Measurements from ENCODE around the gene RNF144A. TPM values are rescaled to one million over a fixed set of nuclear protein-coding genes. Genes with fewer than 3 reads are reported as not detected.

RNF144A gene
- total RNA-seq, 1 experiment from 2014 or later, result 10.6 TPM

- no peak overlapping the region for H3T11ph ChIP-seq (ENCODE audit: low read length)
- H4K8ac ChIP-seq (replicated peaks; ENCODE audit: insufficient read length, low read depth, low read length), result no peak overlapping the region
- Mint-ChIP-seq H3K36me3 (ENCODE audit: insufficient read depth in 1 of 3, low read depth in 3 of 3) (no peaks in the 10 kb centered on the region), H3K4me1 (no peaks in the 10 kb centered on the region), H3K27ac (no peak overlapping the region), H3K4me3 (no peak overlapping the region), H3K27me3 (ENCODE audit: low read depth) (no peaks in the 10 kb centered on the region), H3K9me3 (no peaks in the 10 kb centered on the region)
- no peak overlapping the region for H4K5ac ChIP-seq (ENCODE audit: insufficient read length, low read depth, low read length)
- no peaks in the 10 kb centered on the region for H3K79me2 ChIP-seq (ENCODE audit: insufficient read depth, low read length)
- TF ChIP-seq, protein P1, sequence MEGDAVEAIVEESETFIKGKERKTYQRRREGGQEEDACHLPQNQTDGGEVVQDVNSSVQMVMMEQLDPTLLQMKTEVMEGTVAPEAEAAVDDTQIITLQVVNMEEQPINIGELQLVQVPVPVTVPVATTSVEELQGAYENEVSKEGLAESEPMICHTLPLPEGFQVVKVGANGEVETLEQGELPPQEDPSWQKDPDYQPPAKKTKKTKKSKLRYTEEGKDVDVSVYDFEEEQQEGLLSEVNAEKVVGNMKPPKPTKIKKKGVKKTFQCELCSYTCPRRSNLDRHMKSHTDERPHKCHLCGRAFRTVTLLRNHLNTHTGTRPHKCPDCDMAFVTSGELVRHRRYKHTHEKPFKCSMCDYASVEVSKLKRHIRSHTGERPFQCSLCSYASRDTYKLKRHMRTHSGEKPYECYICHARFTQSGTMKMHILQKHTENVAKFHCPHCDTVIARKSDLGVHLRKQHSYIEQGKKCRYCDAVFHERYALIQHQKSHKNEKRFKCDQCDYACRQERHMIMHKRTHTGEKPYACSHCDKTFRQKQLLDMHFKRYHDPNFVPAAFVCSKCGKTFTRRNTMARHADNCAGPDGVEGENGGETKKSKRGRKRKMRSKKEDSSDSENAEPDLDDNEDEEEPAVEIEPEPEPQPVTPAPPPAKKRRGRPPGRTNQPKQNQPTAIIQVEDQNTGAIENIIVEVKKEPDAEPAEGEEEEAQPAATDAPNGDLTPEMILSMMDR (conservative IDR thresholded peaks at IDR 0.05), result no peak
- H2BK20ac ChIP-seq (ENCODE audit: low read depth, low read length, poor library complexity, severe bottlenecking), result no peak overlapping the region
- H3K23ac ChIP-seq (ENCODE audit: insufficient read length, low read depth, low read length), result no peak overlapping the region
- no peak overlapping the region for H3K4me2 ChIP-seq (ENCODE audit: insufficient read depth, insufficient read length, low read length)
- no peaks in the 10 kb centered on the region for H4K20me1 ChIP-seq (ENCODE audit: control insufficient read depth, insufficient read depth, insufficient read length)
- no peak overlapping the region for H2BK120ac ChIP-seq (ENCODE audit: low read depth, low read length, poor library complexity, severe bottlenecking)
- H2BK12ac ChIP-seq (ENCODE audit: insufficient read length, low read depth, low read length), result no peak overlapping the region
- H3K56ac ChIP-seq (ENCODE audit: insufficient read length, low read depth, low read length), result no peak overlapping the region
- H3K18ac ChIP-seq (ENCODE audit: insufficient read length, low read depth, low read length), result no peak overlapping the region
- H2BK15ac ChIP-seq (ENCODE audit: low read depth, low read length), result no peak overlapping the region
- no peak overlapping the region for H3K14ac ChIP-seq (ENCODE audit: insufficient read depth, low read length)
- no peak overlapping the region for H3K9ac ChIP-seq (ENCODE audit: extremely low read depth, insufficient read length, low read length)
- H2AFZ ChIP-seq (ENCODE audit: low read length), result no peak overlapping the region
- WGBS (ENCODE audit: extremely low coverage, insufficient read length, low lambda C conversion rate), result no CpG with 5 or more reads among the region's 3 CpGs
- no peaks in the 10 kb centered on the region for H3K4me1 ChIP-seq (ENCODE audit: insufficient read depth, low read length)
- no peaks in the 10 kb centered on the region for H3K9me3 ChIP-seq (ENCODE audit: control insufficient read depth, low read depth, low read length)
- no peak overlapping the region for H2BK5ac ChIP-seq (ENCODE audit: insufficient read length, low read length)
- H3K27ac ChIP-seq (ENCODE audit: insufficient read length, low read depth, low read length), result no peak overlapping the region
- H3K79me1 ChIP-seq (ENCODE audit: insufficient read depth, low read depth, low read length, poor library complexity, severe bottlenecking), result no peaks in the 10 kb centered on the region
- H4K91ac ChIP-seq (ENCODE audit: insufficient read length, low read depth, low read length), result no peak overlapping the region
- DNase-seq, result no peak
- no peak overlapping the region for H2AK5ac ChIP-seq (ENCODE audit: insufficient read length, low read length)
- no peak overlapping the region for H3K4ac ChIP-seq (ENCODE audit: low read depth, low read length)
- no peaks in the 10 kb centered on the region for H3K23me2 ChIP-seq (ENCODE audit: insufficient read length, low read depth, low read length, poor library complexity, severe bottlenecking)
- no peaks in the 10 kb centered on the region for H3K27me3 ChIP-seq (ENCODE audit: insufficient read depth, low read length)
These were observed 39.4 kb downstream of the RNF144A start for GRCh38 chr2:6956566-6956965.

All from H9 (cell line).